IPS-NIHi11 (cell line): ENCODE measurements around the gene ADRA1B.
"Not testable (repeated sequence)": the region's sequence is repeated elsewhere in the genome, so short reads cannot be mapped to it uniquely, and the experiment has no call there.

Source experiments
- DNase-seq: peaks from one replicate; pipeline ENCODE4 v3.0.0; 2012; ENCODE audit warnings: mixed read lengths, low spot score

The ADRA1B gene

GRCh38 chr5:159969966-159970365, 53.7 kb downstream of the ADRA1B start:
- DNase-seq, result no peak

- no peak for DNase-seq
Measured at GRCh38 chr5:159971038-159971437, 54.8 kb downstream of the ADRA1B start.

- DNase-seq, result no peak
Measured at GRCh38 chr5:159971514-159971913, 55.2 kb downstream of the ADRA1B start.

- DNase-seq, result peak; percentile 67
Measured at GRCh38 chr5:159971931-159972461, 55.7 kb downstream of the ADRA1B start.

GRCh38 chr5:159972538-159973362, 56.5 kb downstream of the ADRA1B start:
- peak; percentile 30 for DNase-seq

GRCh38 chr5:159975462-159976019, 59.3 kb downstream of the ADRA1B start:
- DNase-seq, result peak; percentile 46

GRCh38 chr5:159976921-159977320, 60.6 kb downstream of the ADRA1B start:
- DNase-seq, result no peak

GRCh38 chr5:159978358-159978757, 62.1 kb downstream of the ADRA1B start:
- no peak for DNase-seq

GRCh38 chr5:159982421-159983173, 66.3 kb downstream of the ADRA1B start:
- no peak for DNase-seq

- peak; percentile 91 for DNase-seq
Measured at GRCh38 chr5:159987031-159987674, 70.9 kb downstream of the ADRA1B start.

- no peak for DNase-seq
Measured at GRCh38 chr5:159990506-159990905, 74.2 kb downstream of the ADRA1B start.

- no peak for DNase-seq
Measured at GRCh38 chr5:159992566-159992965, 76.3 kb downstream of the ADRA1B start.

- DNase-seq, result no peak
Measured at GRCh38 chr5:159993194-159993593, 76.9 kb downstream of the ADRA1B start.

- DNase-seq, result no peak
Measured at GRCh38 chr5:159995907-159996306, 79.6 kb downstream of the ADRA1B start.

- DNase-seq, result no peak
Measured at GRCh38 chr5:160001457-160001856, 85.2 kb downstream of the ADRA1B start.

- no peak for DNase-seq
Measured at GRCh38 chr5:160007514-160007913, 91.2 kb downstream of the ADRA1B start.

- DNase-seq, result not testable (repeated sequence)
Measured at GRCh38 chr5:160008529-160008876, 92.2 kb downstream of the ADRA1B start.

GRCh38 chr5:160008877-160009590, 92.8 kb downstream of the ADRA1B start, which contains the start of gene TTC1:
TSS of gene TTC1 (plus strand) at chr5:160009139. CDS start at chr5:160010529, 1,390 bp downstream.
- peak; percentile 95 for DNase-seq

GRCh38 chr5:160009591-160009989, 93.3 kb downstream of the ADRA1B start:
- DNase-seq, result no peak

- no peak for DNase-seq
Measured at GRCh38 chr5:160011471-160011870, 95.2 kb downstream of the ADRA1B start.

GRCh38 chr5:160014197-160014596, 97.9 kb downstream of the ADRA1B start:
- not testable (repeated sequence) for DNase-seq
